ENCODE data around the gene UVRAG.
"Not testable (repeated sequence)": the region's sequence is repeated elsewhere in the genome, so short reads cannot be mapped to it uniquely, and the experiment has no call there.

The UVRAG gene

DNA sequence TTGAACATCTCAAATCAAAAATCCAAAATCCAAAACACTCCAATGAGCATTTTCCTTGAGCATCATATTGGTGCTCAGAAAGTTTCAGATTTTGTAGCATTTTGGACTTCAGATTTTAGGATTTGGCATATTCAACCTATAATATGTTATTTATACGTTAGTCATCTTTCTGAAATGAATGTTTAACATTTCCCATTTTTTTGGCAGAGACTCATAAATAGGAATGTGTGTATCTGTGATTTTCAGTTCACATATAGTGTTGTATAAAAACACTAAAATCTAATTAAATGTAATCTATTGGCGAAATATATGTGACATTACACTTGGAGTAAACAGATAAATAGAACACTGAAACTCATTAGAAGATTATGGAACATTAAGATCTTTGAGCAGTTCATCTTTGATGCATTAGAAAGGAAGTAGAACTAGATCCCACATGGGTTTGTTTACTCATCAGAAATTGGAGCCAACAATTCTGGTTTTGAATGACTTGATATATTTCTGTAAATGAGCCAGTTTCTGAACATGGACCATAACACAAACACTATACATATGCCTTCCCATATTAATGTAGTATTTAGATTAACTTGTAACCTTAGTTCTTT, 153.1 kb downstream of the UVRAG start:
- no peak for DNase-seq (ENCODE audit: low read depth)

DNA sequence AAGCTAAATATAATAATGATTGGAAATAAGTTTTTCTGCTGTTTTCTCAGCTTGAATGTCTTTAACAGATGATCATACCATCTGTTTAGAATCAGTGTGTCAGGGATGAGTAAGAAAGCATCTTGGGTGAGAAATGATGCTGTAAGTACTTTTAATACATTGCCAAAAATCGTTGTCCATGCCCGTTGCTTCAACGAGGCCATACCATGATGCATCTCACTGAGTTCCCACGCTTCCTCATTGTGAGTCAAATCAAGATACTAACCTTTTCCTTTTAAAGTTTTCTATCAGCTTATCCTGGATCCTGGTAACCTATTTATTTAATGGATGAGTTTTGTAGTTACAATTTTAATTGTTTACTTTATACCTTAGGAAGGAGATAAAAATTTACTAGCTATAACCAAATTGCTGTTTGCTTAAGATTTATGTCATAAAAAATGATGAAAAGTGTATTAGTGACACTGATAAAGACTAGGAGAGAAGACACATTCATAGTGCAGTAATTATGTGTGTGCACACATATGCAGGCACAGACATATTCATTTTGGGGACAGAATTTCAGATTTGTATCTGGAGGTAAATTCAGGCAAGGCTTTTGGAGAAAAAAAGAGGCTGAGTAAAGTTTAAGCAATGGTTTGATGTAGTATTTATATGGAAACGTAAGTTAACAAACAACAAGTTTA, 154.8 kb downstream of the UVRAG start:
- no peak for DNase-seq (ENCODE audit: low read depth)

GRCh38 chr11:75973710-75974109, 158.7 kb downstream of the UVRAG start:
- not testable (repeated sequence) for DNase-seq (ENCODE audit: low read depth)

DNA sequence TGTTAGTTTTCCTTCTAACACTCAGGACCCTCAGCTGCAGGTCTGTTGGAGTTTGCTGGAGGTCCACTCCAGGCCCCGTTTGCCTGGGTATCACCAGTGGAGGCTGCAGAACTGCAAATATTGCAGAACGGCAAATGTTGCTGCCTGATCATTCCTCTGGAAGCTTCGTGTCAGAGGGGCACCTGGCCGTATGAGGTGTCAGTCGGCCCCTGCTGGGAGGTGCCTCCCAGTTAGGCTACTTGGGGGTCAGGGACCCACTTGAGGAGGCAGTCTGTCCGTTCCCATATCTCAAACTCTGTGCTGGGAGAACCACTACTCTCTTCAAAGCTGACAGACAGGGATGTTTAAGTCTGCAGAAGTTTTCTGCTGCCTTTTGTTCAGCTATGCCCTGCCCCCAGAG, 164.1 kb downstream of the UVRAG start:
- not testable (repeated sequence) for DNase-seq (ENCODE audit: low read depth)

DNA sequence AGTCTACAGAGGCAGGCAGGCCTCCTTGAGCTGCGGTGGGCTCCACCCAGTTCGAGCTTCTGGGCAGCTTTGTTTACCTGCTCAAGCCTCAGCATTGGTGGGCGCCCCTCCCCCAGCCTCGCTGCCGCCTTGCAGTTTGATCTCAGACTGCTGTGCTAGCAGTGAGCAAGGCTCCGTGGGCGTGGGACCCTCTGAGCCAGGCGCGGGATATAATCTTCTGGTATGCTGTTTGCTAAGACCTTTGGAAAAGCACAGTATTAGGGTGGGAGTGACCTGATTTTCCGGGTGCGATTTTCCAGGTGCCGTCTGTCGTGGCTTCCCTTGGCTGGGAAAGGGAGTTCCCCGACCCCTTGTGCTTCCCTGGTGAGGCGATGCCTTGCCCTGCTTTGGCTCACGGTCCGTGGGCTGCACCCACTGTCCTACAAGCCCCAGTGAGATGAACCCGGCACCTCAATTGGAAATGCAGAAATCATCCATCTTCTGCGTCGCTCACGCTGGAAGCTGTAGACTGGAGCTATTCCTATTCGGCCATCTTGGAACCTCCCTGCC, 164.5 kb downstream of the UVRAG start:
- DNase-seq (ENCODE audit: low read depth), result not testable (repeated sequence)

- no peak for DNase-seq (ENCODE audit: low read depth)
Observed at GRCh38 chr11:75980031-75980430, 165.0 kb downstream of the UVRAG start.

- no peak for DNase-seq (ENCODE audit: low read depth)
Observed at GRCh38 chr11:75981546-75981945, 166.5 kb downstream of the UVRAG start.

GRCh38 chr11:75982309-75982708, 167.3 kb downstream of the UVRAG start:
- DNase-seq (ENCODE audit: low read depth), result no peak

GRCh38 chr11:75986966-75987365, 172.0 kb downstream of the UVRAG start:
- DNase-seq (ENCODE audit: low read depth), result no peak

DNA sequence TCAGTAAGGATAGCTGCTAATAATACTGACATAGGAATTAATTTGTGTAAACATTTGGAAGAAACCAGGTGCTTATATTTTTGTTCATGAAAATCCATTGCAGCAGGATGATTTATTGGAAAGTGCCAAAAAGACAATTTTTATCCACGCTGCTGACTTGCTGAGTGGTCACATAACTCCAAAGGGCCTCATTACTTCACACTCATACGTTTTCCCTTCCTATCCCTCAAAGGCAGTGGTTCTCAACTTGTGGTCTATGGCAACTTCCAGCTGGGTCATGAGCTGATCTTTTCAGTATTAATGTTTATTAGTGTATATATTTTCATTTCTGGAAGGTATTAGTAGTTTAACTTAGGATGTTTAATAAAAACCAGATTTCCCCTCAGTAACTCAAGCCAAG, 178.1 kb downstream of the UVRAG start:
- DNase-seq (ENCODE audit: low read depth), result no peak

DNA sequence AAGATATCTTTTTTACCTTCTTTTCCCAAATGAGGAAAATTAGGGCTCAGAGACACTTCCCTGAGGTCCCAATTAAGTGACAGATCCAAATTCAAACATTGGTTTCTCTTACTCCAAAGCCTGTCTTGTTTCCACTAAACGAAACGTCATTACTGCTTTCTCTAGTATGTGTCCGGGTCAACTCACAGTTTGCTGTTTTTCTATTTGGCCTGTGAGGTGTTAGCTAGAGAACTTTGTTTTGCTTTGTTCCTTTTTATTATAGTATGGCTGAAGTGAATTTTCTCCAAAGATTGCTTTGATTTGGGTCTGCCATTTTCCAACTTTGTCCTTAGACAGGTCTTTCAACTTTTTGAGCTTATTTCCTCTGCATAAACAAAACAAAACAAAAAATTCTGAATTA, 179.6 kb downstream of the UVRAG start:
- no peak for DNase-seq (ENCODE audit: low read depth)

- DNase-seq (ENCODE audit: low read depth), result no peak
Observed at GRCh38 chr11:75996523-75997442, 181.8 kb downstream of the UVRAG start.

DNA sequence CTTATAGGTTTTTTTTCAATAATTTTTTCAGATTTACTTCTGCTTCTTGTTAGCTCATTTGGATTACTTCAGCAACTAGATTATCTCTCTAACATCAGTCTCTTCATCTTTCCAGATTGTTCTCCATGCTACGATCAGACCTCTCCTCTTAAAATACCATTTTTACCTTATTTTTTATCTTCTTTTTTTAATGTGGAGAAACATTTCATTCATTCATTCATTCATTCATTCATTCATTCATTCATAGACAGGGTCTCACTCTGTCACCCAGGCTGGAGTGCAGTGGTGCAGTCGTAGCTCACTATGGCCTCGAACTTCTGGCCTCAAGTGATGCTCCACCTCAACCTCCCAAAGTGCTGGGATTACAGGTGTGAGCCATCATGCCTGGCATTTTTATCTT, 189.4 kb downstream of the UVRAG start:
- no peak for DNase-seq (ENCODE audit: low read depth)

- no peak for DNase-seq (ENCODE audit: low read depth)
Observed at GRCh38 chr11:76005756-76006155, 190.7 kb downstream of the UVRAG start.

DNA sequence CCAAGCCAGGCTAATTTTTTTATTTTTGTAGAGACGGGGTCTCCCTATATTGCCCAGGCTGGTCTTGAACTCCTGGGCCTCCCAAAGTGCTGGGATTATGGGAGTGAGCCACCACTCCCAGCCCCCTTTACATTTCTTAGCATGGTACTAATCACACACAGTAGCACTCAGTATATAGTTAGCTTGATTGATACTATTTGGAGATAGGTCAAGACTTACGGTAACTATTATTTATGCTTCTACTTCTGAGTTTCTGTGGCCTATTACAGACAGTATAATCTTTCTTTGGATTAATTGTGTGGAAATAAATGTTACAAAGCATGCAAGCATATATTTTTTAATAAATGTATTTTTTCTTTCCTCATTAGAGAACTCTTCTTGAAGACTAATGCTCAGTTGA, 192.2 kb downstream of the UVRAG start:
- DNase-seq (ENCODE audit: low read depth), result no peak

DNA sequence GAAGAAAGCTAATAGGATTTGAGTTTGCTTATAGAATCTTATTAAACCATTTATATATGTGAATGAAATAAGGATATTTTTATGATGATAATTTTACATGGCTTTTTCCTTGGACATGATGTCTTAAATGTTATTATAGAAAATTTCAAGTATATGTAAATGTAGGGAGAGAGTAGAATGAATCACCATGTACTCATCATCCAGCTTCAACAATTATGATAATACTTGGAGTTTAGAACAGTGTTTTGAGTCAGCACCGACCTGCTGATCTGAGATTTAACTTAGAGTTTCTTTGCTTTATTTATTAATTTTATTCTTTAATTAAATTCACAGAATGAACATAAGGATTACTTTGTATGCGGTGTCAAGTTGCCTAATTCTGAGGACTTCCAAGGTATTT, 193.5 kb downstream of the UVRAG start:
- DNase-seq (ENCODE audit: low read depth), result no peak

- no peak for DNase-seq (ENCODE audit: low read depth)
Observed at GRCh38 chr11:76010051-76010450, 195.0 kb downstream of the UVRAG start.

DNA sequence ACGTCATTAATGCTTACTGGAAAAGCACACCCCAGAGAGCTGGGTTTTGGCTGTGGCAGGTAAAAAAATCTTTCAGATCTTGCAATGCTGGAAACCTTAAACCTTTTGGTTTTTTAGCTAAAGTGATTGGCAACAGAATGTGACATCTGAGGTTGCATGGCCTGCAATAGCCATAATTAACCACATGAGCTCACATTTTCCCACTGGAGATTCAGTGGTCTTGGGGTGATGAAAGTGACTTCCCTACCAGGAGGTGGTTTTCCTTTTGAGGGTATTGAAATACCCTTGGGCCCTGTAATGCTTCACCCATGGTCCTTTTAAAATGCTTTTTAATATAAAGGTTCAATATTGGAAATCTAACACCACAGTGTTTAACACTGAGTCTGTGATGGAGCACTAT, 198.5 kb downstream of the UVRAG start:
- DNase-seq (ENCODE audit: low read depth), result no peak

DNA sequence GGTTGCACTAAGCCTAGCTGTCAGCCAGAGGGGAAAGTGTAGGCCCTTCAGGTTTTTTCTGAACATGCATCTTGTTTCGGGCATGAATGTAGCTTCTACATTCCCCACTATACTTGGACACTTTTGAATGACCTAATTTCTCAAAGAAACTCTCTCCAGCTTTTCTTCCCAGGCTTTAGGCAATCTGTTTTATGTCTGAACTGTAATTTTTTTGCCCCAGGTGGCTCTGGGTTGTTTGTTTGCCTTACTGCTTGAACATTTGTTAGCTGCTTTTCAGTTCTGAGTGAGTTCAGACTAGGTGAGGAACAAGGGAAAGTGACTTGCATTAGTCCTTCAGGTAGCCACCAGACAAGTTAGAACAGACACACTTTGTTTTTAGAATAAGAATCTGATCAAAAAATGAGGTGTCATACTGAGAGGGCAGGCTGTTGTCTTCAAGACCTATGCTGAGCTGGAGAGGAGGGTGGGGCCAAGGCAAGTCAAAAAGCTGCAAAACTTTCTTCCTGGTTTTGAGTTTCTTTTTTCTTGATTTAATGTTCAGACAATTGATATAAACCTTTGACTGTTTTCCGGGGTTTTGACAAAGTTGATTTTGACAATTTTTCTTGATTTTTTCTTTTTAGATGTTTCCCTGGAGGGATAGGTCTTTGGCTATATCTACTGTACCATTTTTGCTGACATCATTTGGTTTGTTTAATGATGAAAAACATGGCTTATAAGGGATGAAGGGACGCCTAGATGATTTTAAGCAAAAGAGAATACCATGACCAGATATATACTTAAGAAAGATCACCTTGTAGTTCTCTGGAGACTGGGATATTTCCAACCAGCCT, 208.4 kb downstream of the UVRAG start:
- no peak for DNase-seq (ENCODE audit: low read depth)

DNA sequence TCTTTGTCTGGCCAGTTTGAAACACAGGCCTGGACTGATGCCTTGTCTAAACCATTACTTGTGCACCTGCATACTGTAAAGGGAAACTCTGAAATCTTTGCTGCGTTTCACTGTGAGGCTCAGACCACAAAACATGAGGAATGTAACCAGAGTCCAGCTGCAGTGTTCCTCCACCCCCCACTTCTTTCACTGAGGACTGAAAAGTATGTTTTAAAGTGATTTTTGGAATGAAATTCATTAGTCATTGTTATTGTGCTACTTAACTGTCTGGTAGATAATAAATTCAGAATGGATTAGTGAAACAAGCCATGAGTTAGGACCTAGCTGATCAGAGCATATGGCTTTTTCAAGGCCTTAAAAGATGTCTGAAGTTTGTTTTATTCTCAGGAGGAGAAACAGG, 210.1 kb downstream of the UVRAG start:
- no peak for DNase-seq (ENCODE audit: low read depth)

DNA sequence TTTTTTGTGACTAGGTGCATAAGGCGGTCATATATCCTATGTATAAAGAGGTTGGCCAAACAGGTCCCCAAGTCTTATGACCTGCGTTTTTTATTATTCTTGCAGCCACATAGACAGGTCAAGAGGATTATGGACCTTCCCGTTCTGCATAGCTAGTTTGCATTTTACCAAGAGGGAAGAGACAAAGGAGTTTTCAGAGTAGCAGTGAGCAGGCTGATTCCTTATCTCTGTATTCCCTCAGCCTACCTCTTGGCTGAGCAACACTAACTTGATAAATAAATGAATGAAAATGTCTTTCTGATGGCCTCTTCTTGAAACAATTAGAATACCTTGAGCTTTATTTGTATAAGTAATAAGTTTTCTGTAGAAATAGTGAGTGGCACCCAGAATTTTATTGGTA, 210.8 kb downstream of the UVRAG start:
- no peak for DNase-seq (ENCODE audit: low read depth)

- no peak for DNase-seq (ENCODE audit: low read depth)
Observed at GRCh38 chr11:76026281-76026680, 211.3 kb downstream of the UVRAG start.

Measured in stimulated activated CD8-positive, alpha-beta memory T cell treated with anti-CD3 and anti-CD28 coated beads, Interleukin-4, amount 100 ng/mL, for 24 hours (primary cell).